LoVo (cell line): Measurements from ENCODE around the gene PSTK.

ENCODE experiments used
- DNase-seq: peaks from one replicate; pipeline ENCODE4 v3.0.0-alpha.2; 2016; ENCODE audit warnings: low spot score

The PSTK gene

DNA sequence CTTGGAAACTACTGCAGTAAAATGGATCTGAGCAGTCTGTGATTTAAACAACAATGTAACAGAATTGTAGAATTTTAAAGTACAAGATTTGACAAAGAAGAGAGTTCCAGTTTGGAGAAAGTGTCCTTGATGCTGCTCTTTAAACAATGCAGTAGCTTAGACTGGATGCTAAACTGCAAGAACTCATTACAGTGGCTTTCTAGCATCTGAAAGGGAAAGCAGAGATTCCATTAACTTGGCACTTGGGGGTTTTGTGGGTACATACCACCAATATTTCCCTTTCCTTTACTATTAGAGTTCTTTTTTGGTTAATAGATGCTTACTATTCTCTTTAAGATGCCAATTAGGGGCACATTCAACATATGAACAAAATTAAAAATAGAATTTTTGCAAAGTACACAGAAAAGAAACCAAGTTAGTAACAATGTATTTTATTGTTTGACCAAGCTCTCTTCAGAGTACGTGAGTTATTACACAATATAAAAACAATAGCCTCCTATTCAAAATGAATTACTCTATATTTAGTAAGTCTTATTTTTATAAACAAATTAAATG lies 11.9 kb downstream of the PSTK start:
- no peak for DNase-seq

DNA sequence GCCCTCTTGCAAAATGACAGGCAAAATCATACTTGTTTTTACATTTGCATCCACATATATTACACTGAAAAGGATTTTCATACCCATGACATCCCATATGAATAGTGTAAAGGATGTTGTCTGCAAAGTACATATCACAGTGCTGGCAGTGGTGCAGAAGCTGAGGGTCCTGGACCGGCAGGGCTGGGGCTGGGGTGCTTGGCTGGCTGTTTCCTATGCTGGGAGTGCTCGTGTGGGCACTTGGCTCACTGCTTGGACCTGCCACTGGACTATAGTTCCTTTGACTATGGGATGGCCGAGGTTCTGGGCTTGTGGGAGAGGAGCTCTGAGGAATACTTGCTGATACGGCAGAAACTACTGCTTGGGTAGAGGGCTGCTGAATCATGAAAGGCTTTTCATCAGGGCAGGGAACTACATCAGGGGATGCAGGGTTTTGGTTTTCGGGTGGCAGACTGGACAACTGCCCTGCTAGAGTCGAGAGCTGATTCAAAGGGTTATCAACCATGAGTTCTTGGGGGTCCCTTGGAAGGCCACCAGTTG lies 13.7 kb downstream of the PSTK start:
- no peak for DNase-seq

- DNase-seq: no peak
These were observed 15.7 kb downstream of the PSTK start for GRCh38 chr10:122995936-122996335.

- DNase-seq: no peak
These were observed 17.7 kb downstream of the PSTK start for GRCh38 chr10:122997864-122998263.

DNA sequence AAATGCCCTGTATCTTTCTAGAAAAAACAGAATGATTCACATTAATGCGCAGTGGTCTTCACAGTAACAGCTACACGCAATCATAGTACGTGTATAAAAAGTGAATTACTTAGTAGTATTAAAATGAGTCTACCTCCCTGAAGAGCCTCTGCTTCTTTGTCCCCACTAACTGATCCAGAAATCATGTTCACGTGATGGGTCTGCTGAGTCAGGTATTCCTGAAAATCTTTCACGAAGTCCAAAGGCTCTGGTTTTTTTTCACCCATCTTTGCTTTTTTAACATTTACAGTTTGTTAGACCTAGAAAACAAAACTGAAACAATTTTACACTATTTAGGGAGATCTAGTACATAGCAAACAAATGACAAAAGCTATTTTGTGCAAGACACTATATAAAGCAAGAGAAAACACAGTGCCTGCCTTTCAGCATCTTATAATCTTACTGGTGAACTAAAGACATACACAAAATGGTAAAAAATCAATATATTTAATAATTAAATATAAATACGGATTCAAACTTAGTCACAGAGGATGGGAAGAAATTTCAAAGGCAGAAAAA lies 18.2 kb downstream of the PSTK start:
- no peak for DNase-seq

DNA sequence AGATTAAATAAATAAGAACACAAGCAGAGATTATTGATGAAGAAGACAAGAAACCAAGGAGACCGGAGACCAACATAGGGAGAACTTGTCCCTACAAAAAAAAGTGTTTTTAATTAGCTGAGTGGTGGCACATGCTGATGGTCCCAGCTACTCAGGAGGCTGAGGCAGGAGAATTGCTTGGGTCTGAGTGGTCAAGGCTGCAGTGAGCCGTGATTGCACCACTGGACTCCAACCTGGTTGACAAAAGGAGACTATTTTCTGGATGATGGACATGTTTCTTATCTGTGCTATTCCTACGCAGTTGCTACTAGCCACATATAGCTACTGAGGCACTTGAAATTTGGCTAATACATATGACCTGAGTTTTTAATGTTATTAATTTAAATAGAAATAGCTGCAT lies 18.7 kb downstream of the PSTK start:
- no peak for DNase-seq

GRCh38 chr10:122999347-122999746 lies 19.1 kb downstream of the PSTK start:
- no peak for DNase-seq

DNA sequence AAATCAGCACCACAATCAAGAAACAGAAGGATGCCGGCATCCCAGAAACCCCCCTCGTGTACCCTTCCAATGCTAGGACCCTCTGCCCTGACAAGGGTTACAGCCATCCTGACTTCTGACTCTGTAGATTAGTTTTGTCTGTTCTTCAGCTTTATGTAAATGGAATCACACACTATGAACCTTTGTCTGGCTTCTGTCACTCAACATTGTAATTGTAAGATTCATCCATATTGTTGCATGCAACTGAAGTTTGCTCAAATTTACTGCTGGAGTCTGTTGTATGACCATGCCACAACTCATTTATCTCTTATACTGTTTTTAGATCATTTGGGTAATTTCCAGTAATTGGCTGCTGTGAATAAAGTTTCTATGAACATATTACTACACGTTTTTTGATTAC lies 20.0 kb downstream of the PSTK start:
- DNase-seq: no peak

GRCh38 chr10:123001370-123001769 lies 21.2 kb downstream of the PSTK start:
- no peak for DNase-seq

- no peak for DNase-seq
These were observed 24.1 kb downstream of the PSTK start for GRCh38 chr10:123004298-123004697.

GRCh38 chr10:123007558-123008354 lies 27.6 kb downstream of the PSTK start:
- DNase-seq: peak; percentile 64

GRCh38 chr10:123008355-123009104 lies 28.3 kb downstream of the PSTK start, which contains the start of the genes ACADSB and IKZF5:
TSS of gene ACADSB (plus strand) at chr10:123009006. CDS start at chr10:123009030, 24 bp downstream.
TSS of gene IKZF5 (minus strand) at chr10:123008795. CDS start at chr10:122998625, 10,170 bp downstream.
- peak; percentile 96 for DNase-seq

DNA sequence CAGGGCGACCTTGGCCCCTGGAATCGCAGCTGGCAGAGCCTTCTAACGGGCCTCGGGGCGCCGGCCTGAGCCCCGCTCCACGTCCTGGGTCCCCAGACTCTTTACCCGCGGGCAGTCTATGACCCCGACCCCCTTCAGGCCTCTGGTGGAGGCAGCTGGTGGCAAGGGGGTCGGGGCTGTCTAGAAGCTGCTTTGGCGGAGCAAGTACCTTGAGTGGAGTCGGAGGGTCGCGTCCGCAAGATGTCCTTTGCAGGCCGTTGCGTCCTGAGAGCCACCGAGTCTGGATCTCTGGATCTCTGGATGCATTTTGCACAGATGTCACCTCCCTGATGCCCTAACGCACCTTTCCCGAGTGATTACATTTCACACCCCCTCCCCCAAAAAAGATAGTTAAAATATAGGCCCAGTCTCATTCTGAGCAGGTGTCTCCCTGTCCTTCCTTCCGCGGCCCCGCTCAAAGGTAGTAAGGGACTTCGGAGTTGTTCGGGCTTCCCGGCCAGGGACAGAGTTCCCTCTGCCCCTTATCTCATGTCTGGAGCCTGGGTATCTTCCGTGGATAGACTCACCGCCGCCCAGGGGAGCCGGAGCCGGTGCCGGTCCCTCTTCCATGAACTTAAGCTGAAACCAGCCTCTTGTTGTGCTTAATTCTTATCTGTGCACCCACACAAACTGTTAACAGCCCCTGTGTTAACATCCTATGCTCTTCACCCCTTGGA lies 29.1 kb downstream of the PSTK start:
- no peak for DNase-seq

- no peak for DNase-seq
These were observed 31.8 kb downstream of the PSTK start for GRCh38 chr10:123011987-123012386.

GRCh38 chr10:123013456-123014419 lies 33.5 kb downstream of the PSTK start:
- no peak for DNase-seq

- no peak for DNase-seq
These were observed 34.6 kb downstream of the PSTK start for GRCh38 chr10:123014772-123015171.

DNA sequence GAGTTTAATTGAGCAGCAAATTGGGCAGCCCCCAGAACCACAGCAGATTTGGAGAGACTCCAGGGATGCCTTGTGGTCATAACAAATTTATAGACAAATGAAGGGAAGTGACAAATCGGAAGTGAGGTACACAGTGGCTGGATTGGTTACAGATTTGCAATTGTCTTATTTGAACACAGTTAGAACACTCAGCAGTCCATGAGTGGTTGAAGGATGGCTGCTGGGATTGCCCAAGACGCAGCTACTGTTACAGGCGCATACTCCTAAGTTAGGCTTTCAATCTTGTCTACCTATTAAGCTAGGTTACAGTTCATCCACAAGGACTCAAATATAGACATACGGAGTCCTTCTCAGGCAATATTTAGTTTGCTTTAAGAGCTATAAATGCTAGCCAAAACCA lies 36.0 kb downstream of the PSTK start:
- no peak for DNase-seq

DNA sequence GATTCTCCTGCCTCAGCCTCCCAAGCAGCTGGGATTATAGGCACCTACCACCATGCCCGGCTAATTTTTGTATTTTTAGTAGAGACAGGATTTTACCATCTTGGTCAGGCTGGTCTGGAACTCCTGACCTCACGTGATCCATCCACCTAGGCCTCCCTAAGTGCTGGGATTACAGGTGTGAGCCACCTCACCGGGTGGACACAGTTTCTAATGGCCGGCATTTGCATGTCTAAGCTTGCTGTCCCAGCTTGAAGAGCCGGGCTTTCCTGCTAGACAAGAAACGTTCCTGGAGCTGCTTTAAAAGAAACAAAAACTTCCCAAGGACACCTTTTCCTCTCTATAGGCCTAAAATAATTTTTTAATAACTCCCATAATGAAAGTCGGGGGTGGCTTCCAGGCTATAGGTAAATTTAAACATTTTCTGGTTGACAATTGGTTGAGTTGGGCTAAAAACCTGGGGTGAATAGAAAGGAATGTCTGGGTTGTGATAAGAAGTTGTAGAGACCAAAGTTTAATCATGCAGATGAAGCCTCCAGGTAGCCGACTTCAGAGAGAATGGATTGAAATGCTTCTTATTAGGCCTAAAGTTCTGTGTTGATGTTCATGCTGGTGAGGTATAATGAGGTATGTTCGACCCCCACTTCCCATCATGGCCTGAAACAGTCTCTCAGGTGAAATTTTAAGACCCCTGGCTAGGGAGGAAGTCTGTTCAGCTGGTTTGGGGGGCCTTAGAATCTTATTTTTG lies 37.4 kb downstream of the PSTK start:
- DNase-seq: no peak

GRCh38 chr10:123018531-123018930 lies 38.3 kb downstream of the PSTK start:
- DNase-seq: no peak

- no peak for DNase-seq
These were observed 39.1 kb downstream of the PSTK start for GRCh38 chr10:123019264-123019663.
